ENCODE results near the gene WDR44. TPM values are rescaled to one million over a fixed set of nuclear protein-coding genes. Genes with fewer than 3 reads are reported as not detected.
A peak's percentile ranks its signal among the peaks of the same experiment; 100 is the strongest.

WDR44 gene
- total and polyA plus RNA-seq, 2 donors (not counting 1 experiment from before 2014, with no cell fraction given): 4.1 to 24.4 TPM

DNA sequence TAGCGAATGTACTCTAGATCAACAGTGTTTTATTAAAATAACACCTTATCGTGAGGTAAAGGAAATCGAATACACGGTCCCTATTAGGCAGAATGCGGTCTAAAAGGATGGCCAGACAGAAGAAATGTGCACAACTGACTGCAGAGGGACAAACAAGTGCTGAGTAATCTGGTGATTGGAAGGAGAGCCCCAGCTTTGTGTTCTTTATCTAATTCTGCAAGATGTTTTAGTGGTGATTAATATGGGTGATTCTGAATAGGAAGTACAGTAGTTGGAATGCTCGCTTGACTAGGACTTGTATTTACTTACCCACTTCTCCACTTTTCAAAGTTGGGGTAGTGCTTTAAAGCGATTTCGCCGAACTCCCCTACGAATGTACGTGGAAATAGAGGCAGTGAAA, 1.2 kb downstream of the WDR44 start:
- peak overlapping the region; percentile 93 for H3K9ac ChIP-seq (ENCODE audit: low read length)
- H3K9me3 Mint-ChIP-seq (ENCODE audit: insufficient read depth): no peaks in the 10 kb centered on the region
- WGBS (ENCODE audit: insufficient coverage): 0% methylated on average over 3 of the region's 11 CpGs
- H3K4me1 Mint-ChIP-seq: peaks cover 39% of the 10 kb centered on the region
- no peak for TF ChIP-seq EZH2 (IDR thresholded peaks at IDR 0.05; ENCODE audit: borderline replicate concordance, insufficient read depth, low read depth, low read length, poor library complexity, severe bottlenecking)
- TF ChIP-seq, protein P1, sequence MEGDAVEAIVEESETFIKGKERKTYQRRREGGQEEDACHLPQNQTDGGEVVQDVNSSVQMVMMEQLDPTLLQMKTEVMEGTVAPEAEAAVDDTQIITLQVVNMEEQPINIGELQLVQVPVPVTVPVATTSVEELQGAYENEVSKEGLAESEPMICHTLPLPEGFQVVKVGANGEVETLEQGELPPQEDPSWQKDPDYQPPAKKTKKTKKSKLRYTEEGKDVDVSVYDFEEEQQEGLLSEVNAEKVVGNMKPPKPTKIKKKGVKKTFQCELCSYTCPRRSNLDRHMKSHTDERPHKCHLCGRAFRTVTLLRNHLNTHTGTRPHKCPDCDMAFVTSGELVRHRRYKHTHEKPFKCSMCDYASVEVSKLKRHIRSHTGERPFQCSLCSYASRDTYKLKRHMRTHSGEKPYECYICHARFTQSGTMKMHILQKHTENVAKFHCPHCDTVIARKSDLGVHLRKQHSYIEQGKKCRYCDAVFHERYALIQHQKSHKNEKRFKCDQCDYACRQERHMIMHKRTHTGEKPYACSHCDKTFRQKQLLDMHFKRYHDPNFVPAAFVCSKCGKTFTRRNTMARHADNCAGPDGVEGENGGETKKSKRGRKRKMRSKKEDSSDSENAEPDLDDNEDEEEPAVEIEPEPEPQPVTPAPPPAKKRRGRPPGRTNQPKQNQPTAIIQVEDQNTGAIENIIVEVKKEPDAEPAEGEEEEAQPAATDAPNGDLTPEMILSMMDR (IDR thresholded peaks at IDR 0.05): no peak
- H3K27ac Mint-ChIP-seq: peak overlapping the region; percentile 98
- H3K27ac ChIP-seq (ENCODE audit: low read length in 2 of 2): peak overlapping the region; percentile 88 to 89
- no peaks in the 10 kb centered on the region for H3K9me3 ChIP-seq (ENCODE audit: control extremely low read depth in 1 of 3, control insufficient read depth in 2 of 3, insufficient read depth in 1 of 3, low read length in 2 of 3)
- H4K20me1 ChIP-seq (ENCODE audit: control insufficient read depth, insufficient read depth, low read length, poor library complexity, severe bottlenecking): no peaks in the 10 kb centered on the region
- ChIA-PET CTCF (interaction anchor here (1.0 kb wide), 1 partner anchor 11 kb away, joined by 4 read pairs; no protein-coding TSS in a partner anchor), POLR2A (interaction anchor here (0.5 kb wide), 1 partner anchor 311 kb away, joined by 3 read pairs; no protein-coding TSS in a partner anchor)
- peak overlapping the region; percentile 82 for H2AFZ ChIP-seq (ENCODE audit: insufficient read depth, low read depth, low read length, poor library complexity, severe bottlenecking)
- no peaks in the 10 kb centered on the region for H3K27me3 ChIP-seq (replicated peaks in 1 of 4; ENCODE audit: control extremely low read depth in 1 of 4, control insufficient read depth in 3 of 4, insufficient read depth in 4 of 4, low read length in 3 of 4)
- H3K27me3 Mint-ChIP-seq: no peaks in the 10 kb centered on the region
- H3K36me3 ChIP-seq (replicated peaks in 1 of 2; ENCODE audit: control extremely low read depth in 1 of 2, control insufficient read depth in 1 of 2, extremely low read depth in 1 of 2, insufficient read depth in 2 of 2, low read length in 1 of 2): no peaks in the 10 kb centered on the region
- H3K4me3 ChIP-seq (ENCODE audit: control extremely low read depth in 1 of 5, extremely low read depth in 1 of 5, insufficient read depth in 1 of 5, low read depth in 2 of 5, low read length in 4 of 5): peak overlapping the region; percentile 73 to 86 (median 78)
- H3K4me3 Mint-ChIP-seq: peak overlapping the region; percentile 98
- peaks cover 33 to 41% of the 10 kb centered on the region in 2 donors for H3K4me1 ChIP-seq (ENCODE audit: control insufficient read depth in 2 of 2, insufficient read depth in 2 of 2, low read length in 2 of 2)
- H3K4me2 ChIP-seq (replicated peaks; ENCODE audit: low read depth, low read length, poor library complexity, severe bottlenecking): peak overlapping the region; percentile 76
- H3K79me2 ChIP-seq (ENCODE audit: control insufficient read depth, insufficient read depth, low read length): peaks cover 55% of the 10 kb centered on the region
- peak; percentile 16 for DNase-seq
- intact Hi-C loops (cut with micrococcal nuclease): loop anchor here (5.0 to 10.0 kb wide), 2 partner anchors 150 to 178 kb away; partner anchors contain the start of gene DOCK11
- ATAC-seq (ENCODE audit: low read depth): no peak

DNA sequence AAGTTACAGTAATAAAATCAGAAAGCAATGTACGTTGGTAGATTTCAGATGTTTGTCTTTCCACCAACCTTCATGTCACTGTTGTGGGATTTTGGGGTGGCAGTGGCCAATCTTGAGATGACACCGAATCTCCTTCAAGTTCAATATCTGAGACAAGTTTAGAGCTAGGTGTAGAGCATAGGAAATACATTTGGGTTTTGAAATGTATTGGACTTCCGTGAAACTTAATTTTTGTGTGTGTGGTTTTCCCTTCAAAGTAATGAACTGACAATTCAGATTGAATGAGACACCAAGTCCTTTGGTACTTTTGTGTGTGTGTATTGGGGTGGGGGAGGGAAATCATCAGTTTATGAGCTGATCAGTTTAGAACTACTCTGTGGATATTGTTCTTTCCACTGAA, 1.8 kb downstream of the WDR44 start:
- Histone ChIP-seq H3K4me2 (replicated peaks; ENCODE audit: low read depth, low read length, poor library complexity, severe bottlenecking) (peak overlapping the region; percentile 76), H2AFZ (ENCODE audit: insufficient read depth, low read depth, low read length, poor library complexity, severe bottlenecking) (no peak overlapping the region), H3K27ac (ENCODE audit: low read length in 2 of 2) (peak overlapping the region in 1 of 2 donors; percentile 89), H3K36me3 (replicated peaks in 1 of 2; ENCODE audit: control extremely low read depth in 1 of 2, control insufficient read depth in 1 of 2, extremely low read depth in 1 of 2, insufficient read depth in 2 of 2, low read length in 1 of 2) (no peaks in the 10 kb centered on the region), H3K4me3 (ENCODE audit: control extremely low read depth in 1 of 5, extremely low read depth in 1 of 5, insufficient read depth in 1 of 5, low read depth in 2 of 5, low read length in 4 of 5) (peak overlapping the region in 4 of 5 experiments; percentile 73 to 82 (median 77)), H4K20me1 (ENCODE audit: control insufficient read depth, insufficient read depth, low read length, poor library complexity, severe bottlenecking) (no peaks in the 10 kb centered on the region), H3K9ac (ENCODE audit: low read length) (peak overlapping the region; percentile 93), H3K4me1 (ENCODE audit: control insufficient read depth in 2 of 2, insufficient read depth in 2 of 2, low read length in 2 of 2) (peaks cover 37 to 41% of the 10 kb centered on the region in 2 donors), H3K79me2 (ENCODE audit: control insufficient read depth, insufficient read depth, low read length) (peaks cover 58% of the 10 kb centered on the region), H3K9me3 (ENCODE audit: control extremely low read depth in 1 of 3, control insufficient read depth in 2 of 3, insufficient read depth in 1 of 3, low read length in 2 of 3) (no peaks in the 10 kb centered on the region), H3K27me3 (replicated peaks in 1 of 4; ENCODE audit: control extremely low read depth in 1 of 4, control insufficient read depth in 3 of 4, insufficient read depth in 4 of 4, low read length in 3 of 4) (no peaks in the 10 kb centered on the region)
- Mint-ChIP-seq H3K4me3 (peak overlapping the region; percentile 98), H3K9me3 (ENCODE audit: insufficient read depth) (no peaks in the 10 kb centered on the region), H3K27me3 (no peaks in the 10 kb centered on the region), H3K27ac (peak overlapping the region; percentile 98), H3K4me1 (peaks cover 42% of the 10 kb centered on the region)
- no peak for DNase-seq
- TF ChIP-seq EZH2 (IDR thresholded peaks at IDR 0.05; ENCODE audit: borderline replicate concordance, insufficient read depth, low read depth, low read length, poor library complexity, severe bottlenecking): no peak
- TF ChIP-seq, protein P1 (IDR thresholded peaks at IDR 0.05): no peak
- no peak for ATAC-seq (ENCODE audit: low read depth)
- POLR2A ChIA-PET: no interaction called here
- CTCF ChIA-PET: no interaction called here
- intact Hi-C loops (cut with micrococcal nuclease): loop anchor here (5.0 to 10.0 kb wide), 2 partner anchors 150 to 177 kb away; partner anchors contain the start of gene DOCK11
- no CpG with 5 or more reads among the region's 3 CpGs for WGBS (ENCODE audit: insufficient coverage)
